GM23248 (cell line): ENCODE data around the gene NHEJ1. TPM values are rescaled to one million over a fixed set of nuclear protein-coding genes. Genes with fewer than 3 reads are reported as not detected.

ENCODE experiments used
- DNase-seq: peaks from one replicate; pipeline ENCODE4 v3.0.0-alpha.2; 2015
- H2AFZ ChIP-seq: fragments of 200-600 bp; sonication (generic); 2 replicates; pipeline ENCODE4 v1.6.1; 2016; ENCODE audit warnings: antibody characterized with exemption
- H3F3A ChIP-seq: fragments of 200-600 bp; sonication (generic); 2 replicates; pipeline ENCODE4 v1.6.1; 2016; ENCODE audit warnings: mild to moderate bottlenecking, antibody characterized with exemption, mixed run types; ENCODE audit not compliant: insufficient read depth
- H3K27ac ChIP-seq: fragments of 200-600 bp; sonication (generic); 2 replicates; pipeline ENCODE4 v1.5.1; 2016; ENCODE audit warnings: mild to moderate bottlenecking
- H3K27me3 ChIP-seq: fragments of 200-600 bp; sonication (generic); replicated peaks from 2 replicates; pipeline ENCODE4 v1.6.1; 2016; ENCODE audit warnings: mild to moderate bottlenecking; ENCODE audit not compliant: insufficient read depth
- H3K36me3 ChIP-seq: fragments of 200-600 bp; sonication (generic); 2 replicates; pipeline ENCODE4 v1.6.1; 2016; ENCODE audit warnings: low read depth, mild to moderate bottlenecking
- H3K4me1 ChIP-seq: fragments of 200-600 bp; sonication (generic); 2 replicates; pipeline ENCODE4 v1.6.1; 2016; ENCODE audit warnings: mild to moderate bottlenecking; ENCODE audit not compliant: insufficient read depth
- H3K4me2 ChIP-seq: fragments of 200-600 bp; sonication (generic); one replicate; pipeline ENCODE4 v1.6.1; 2016; ENCODE audit warnings: mild to moderate bottlenecking; ENCODE audit not compliant: unreplicated experiment
- H3K4me3 ChIP-seq: fragments of 200-600 bp; sonication (generic); 2 replicates; pipeline ENCODE4 v1.5.1; 2016; ENCODE audit warnings: mild to moderate bottlenecking
- H3K79me2 ChIP-seq: fragments of 200-600 bp; sonication (generic); 2 replicates; pipeline ENCODE4 v1.6.1; 2016; ENCODE audit warnings: mild to moderate bottlenecking; ENCODE audit not compliant: insufficient read depth
- H3K9ac ChIP-seq: fragments of 200-600 bp; sonication (generic); 2 replicates; pipeline ENCODE4 v1.6.1; 2016; ENCODE audit warnings: mild to moderate bottlenecking
- H3K9me2 ChIP-seq: fragments of 200-600 bp; sonication (generic); 2 replicates; pipeline ENCODE4 v1.6.1; 2016; ENCODE audit warnings: mixed run types, mild to moderate bottlenecking, moderate library complexity; ENCODE audit not compliant: insufficient read depth
- H3K9me3 ChIP-seq: fragments of 200-600 bp; sonication (generic); one replicate; pipeline ENCODE4 v1.6.1; 2017; ENCODE audit warnings: low read depth
- H4K20me1 ChIP-seq: fragments of 200-600 bp; sonication (generic); 2 replicates; pipeline ENCODE4 v1.6.0; 2016; ENCODE audit not compliant: insufficient read depth
- EZH2 ChIP-seq: fragments of 200-600 bp; sonication (generic); IDR thresholded peaks from 2 replicates; pipeline ENCODE4 v1.6.1; 2018; ENCODE audit warnings: antibody characterized with exemption, mild to moderate bottlenecking; ENCODE audit not compliant: insufficient read depth, poor library complexity, severe bottlenecking
- EZH2phosphoT487 ChIP-seq: fragments of 200-600 bp; sonication (generic); IDR thresholded peaks from 2 replicates; pipeline ENCODE4 v1.6.1; 2018; ENCODE audit warnings: antibody characterized with exemption, moderate library complexity, mild to moderate bottlenecking, low read depth; ENCODE audit not compliant: insufficient read depth
- WGBS, 2 experiments: methylation state at CpG; one replicate each; pipeline ENCODE4 v1.1.6; 2015 to 2017; ENCODE audit warnings: low lambda C conversion rate in 2 of 2, low coverage in 1 of 2; ENCODE audit errors: missing lambda C conversion rate in 2 of 2; 5-methylcytosine and 5-hydroxymethylcytosine counted together
- in situ Hi-C: fragments of 300-500 bp; cut with MboI; formaldehyde crosslinking; loops from 2 replicates; pipeline ENCODE4 v1.15.0; 2020
- polyA plus RNA-seq: library from polyadenylated mRNA; unstranded; fragments of >200 nt; fragmentation: Nextera tagmentation; extraction: Ambion mirVana; gene quantifications from 2 replicates; pipeline ENCODE4 v1.2.1, GENCODE V29; 2016
- total RNA-seq: library from RNA; depleted of rRNA; stranded (reverse); fragments of >200 nt; shearing (Covaris generic); gene quantifications from 2 replicates; pipeline ENCODE4 v1.2.3, GENCODE V29; 2014

Gene NHEJ1
- total and polyA plus RNA-seq, 2 experiments from 2014 or later = 8.3 to 16.1 TPM

DNA sequence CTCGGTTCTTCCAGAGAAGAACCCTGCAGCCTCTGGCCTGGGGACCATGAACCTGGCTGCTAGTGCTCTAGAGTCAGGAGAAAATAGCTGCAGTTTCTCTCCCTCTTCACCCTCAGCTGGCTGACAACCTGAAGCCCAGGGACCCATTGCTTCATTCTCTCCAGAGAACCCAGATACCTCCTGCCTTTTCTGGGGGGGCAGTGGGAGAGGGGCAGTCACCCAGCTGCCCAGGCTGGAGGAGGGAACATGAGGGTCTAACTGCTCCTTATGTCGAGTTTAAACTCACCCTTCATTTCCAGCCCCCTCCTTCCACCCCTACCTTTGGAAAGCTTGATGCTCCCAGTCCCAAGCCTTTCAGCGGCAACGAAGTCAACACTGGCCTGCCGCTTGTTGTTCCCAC, 38.4 kb upstream of the NHEJ1 start:
- Histone ChIP-seq H3K27ac (no peak overlapping the region), H4K20me1 (no peaks in the 10 kb centered on the region), H3K9me3 (no peaks in the 10 kb centered on the region), H3K9me2 (no peaks in the 10 kb centered on the region), H3K4me1 (no peaks in the 10 kb centered on the region), H3K4me2 (no peak overlapping the region), H3K36me3 (no peaks in the 10 kb centered on the region), H2AFZ (no peak overlapping the region), H3K4me3 (no peak overlapping the region), H3K27me3 (peaks cover 5% of the 10 kb centered on the region; the same call in 1 of the 2 replicates), H3F3A (no peaks in the 10 kb centered on the region), H3K79me2 (no peaks in the 10 kb centered on the region), H3K9ac (no peak overlapping the region)
- TF ChIP-seq EZH2phosphoT487 (no peak), EZH2 (no peak)
- no peak for DNase-seq
- WGBS, 2 experiments = 61 to 71% methylated on average over 5 of the region's 5 CpGs
- in situ Hi-C loops = no loop called here

DNA sequence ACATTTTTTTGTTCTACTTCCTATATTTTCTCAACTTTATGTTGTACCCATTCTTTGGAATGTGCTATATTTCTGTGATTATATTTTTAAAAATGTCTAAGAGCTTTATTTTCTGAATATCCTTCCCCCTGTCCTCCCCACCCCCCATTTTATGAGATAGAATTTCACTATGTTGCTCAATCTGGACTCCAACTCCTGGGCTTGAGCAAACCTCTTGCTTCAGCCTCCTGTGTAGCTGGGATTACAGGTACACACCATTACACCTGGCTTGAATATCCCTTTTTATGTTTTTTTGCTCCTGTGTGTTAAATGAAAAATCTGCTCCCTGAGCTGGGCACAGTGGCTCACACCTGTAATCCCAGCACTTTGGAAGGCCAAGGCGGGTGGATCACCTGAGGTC, 36.8 kb upstream of the NHEJ1 start:
- Histone ChIP-seq H3K36me3 (no peaks in the 10 kb centered on the region), H3K4me3 (no peak overlapping the region), H3K27me3 (peaks cover 5% of the 10 kb centered on the region; the same call in 1 of the 2 replicates), H3K4me2 (no peak overlapping the region), H3K4me1 (no peaks in the 10 kb centered on the region), H4K20me1 (no peaks in the 10 kb centered on the region), H3K79me2 (no peaks in the 10 kb centered on the region), H3K9me3 (no peaks in the 10 kb centered on the region), H3F3A (no peaks in the 10 kb centered on the region), H2AFZ (no peak overlapping the region), H3K9ac (no peak overlapping the region), H3K9me2 (no peaks in the 10 kb centered on the region), H3K27ac (no peak overlapping the region)
- 88 to 92% methylated on average over 1 of the region's 1 CpG for WGBS, 2 experiments
- no peak for DNase-seq
- in situ Hi-C loops = no loop called here
- TF ChIP-seq EZH2 (no peak), EZH2phosphoT487 (no peak)

DNA sequence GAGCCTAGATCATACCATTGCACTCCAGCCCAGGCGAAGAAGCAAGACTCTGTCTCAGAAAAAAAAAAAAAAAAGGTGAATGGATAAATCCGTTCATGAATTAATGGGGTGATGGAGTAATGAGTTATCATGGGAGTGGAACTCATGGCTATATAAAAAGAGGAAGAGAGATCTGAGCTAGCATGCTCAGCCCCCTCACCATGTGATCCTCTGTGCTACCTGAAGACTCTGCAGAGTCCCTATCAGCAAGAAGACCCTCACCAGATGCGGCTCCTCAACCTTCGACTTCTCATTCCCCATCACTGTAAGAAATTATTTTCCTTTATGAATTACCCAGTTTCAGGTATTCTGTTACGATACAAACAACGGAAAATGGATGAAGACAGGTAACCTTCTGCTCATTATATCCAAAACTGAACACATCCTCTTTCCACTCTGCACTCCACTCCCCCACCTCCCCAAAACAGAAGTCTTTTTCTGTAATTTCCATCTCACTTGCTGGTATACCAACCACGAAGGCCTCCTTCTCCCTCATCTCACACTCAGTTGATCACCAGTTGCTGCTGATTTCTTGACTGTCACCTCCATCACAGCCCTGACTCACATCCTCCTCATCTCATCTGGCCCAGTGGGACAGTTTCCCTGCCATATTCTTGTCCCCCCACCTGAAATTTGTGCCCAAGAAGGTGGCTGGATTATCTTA, 26.3 kb upstream of the NHEJ1 start:
- WGBS, 2 experiments = 77 to 90% methylated on average over 6 to 7 of the region's 7 CpGs
- in situ Hi-C loops = no loop called here

DNA sequence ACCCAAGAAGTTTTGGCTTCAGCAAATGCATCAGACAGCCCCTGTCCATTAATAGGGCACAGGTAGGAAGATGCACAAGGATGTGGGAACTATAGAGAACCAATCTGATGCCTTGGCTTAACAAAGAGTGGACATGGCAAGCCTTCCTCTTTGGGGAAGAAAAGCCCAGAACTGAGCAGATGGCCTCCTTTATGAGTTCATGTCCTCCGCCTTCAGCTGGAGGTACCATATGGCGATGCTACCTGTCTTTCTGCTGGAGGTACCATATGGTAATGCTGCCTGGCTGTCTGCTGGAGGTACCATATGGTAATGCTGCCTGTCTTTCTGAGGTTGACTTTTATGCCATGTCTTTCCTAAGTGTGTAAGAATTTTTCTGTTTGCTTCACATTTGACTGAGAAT, 23.5 kb upstream of the NHEJ1 start:
- no peak overlapping the region for H3K9ac ChIP-seq
- H3K9me3 ChIP-seq = no peaks in the 10 kb centered on the region
- in situ Hi-C loops = no loop called here
- H3K4me3 ChIP-seq = no peak overlapping the region
- no peak for DNase-seq
- peaks cover 20% of the 10 kb centered on the region for H3F3A ChIP-seq
- WGBS, 2 experiments = 93 to 100% methylated on average over 2 of the region's 2 CpGs
- no peaks in the 10 kb centered on the region for H3K9me2 ChIP-seq
- peaks cover 4% of the 10 kb centered on the region for H3K4me1 ChIP-seq
- H3K36me3 ChIP-seq = peaks cover 45% of the 10 kb centered on the region
- no peak overlapping the region for H2AFZ ChIP-seq
- H3K4me2 ChIP-seq = no peak overlapping the region
- no peak overlapping the region for H3K27ac ChIP-seq
- no peak for TF ChIP-seq EZH2phosphoT487
- TF ChIP-seq EZH2 = no peak
- peaks cover 17% of the 10 kb centered on the region for H3K79me2 ChIP-seq
- H3K27me3 ChIP-seq = no peaks in the 10 kb centered on the region
- H4K20me1 ChIP-seq = peaks cover 5% of the 10 kb centered on the region; the same call in 1 of the 2 replicates

More for the DNA sequence above, 26.3 kb upstream of the NHEJ1 start:
- Histone ChIP-seq H3K4me2 (no peak overlapping the region), H3K4me1 (no peaks in the 10 kb centered on the region), H3K9ac (no peak overlapping the region), H3F3A (peaks cover 20% of the 10 kb centered on the region), H3K9me3 (no peaks in the 10 kb centered on the region), H2AFZ (no peak overlapping the region), H3K27me3 (no peaks in the 10 kb centered on the region), H3K9me2 (no peaks in the 10 kb centered on the region), H3K27ac (no peak overlapping the region), H4K20me1 (0 out of 2 replicates have a peak, but pooled peaks cover 5% of the 10 kb centered on the region), H3K36me3 (peaks cover 30% of the 10 kb centered on the region), H3K4me3 (no peak overlapping the region), H3K79me2 (no peaks in the 10 kb centered on the region)
- DNase-seq = no peak
- TF ChIP-seq EZH2 (no peak), EZH2phosphoT487 (no peak)
